Effector memory CD4-positive, alpha-beta T cell (primary cell): Measurements from ENCODE around the gene SLC9A3.

Source experiments
- DNase-seq, 3 donors: peaks; one replicate each; pipeline ENCODE4 v3.0.0-alpha.2; 2020
- H3K27ac ChIP-seq: 2 replicates; pipeline ENCODE4 v1.7.0; 2013; ENCODE audit warnings: mild to moderate bottlenecking, low read length, moderate library complexity; ENCODE audit not compliant: insufficient read depth, poor library complexity, severe bottlenecking
- H3K27me3 ChIP-seq: replicated peaks from 2 replicates; pipeline ENCODE4 v1.7.0; 2013; ENCODE audit warnings: mild to moderate bottlenecking, low read length; ENCODE audit not compliant: insufficient read depth, control insufficient read depth, poor library complexity, severe bottlenecking
- H3K36me3 ChIP-seq: 2 replicates; pipeline ENCODE4 v1.7.0; 2013; ENCODE audit warnings: mild to moderate bottlenecking, low read length, moderate library complexity; ENCODE audit not compliant: control insufficient read depth, insufficient read depth
- H3K4me1 ChIP-seq: 2 replicates; pipeline ENCODE4 v1.7.0; 2013; ENCODE audit warnings: low read length, mild to moderate bottlenecking; ENCODE audit not compliant: control insufficient read depth, insufficient read depth, poor library complexity, severe bottlenecking
- H3K4me3 ChIP-seq: 2 replicates; pipeline ENCODE4 v1.7.0; 2013; ENCODE audit warnings: low read length, low read depth, mild to moderate bottlenecking; ENCODE audit not compliant: insufficient read depth, poor library complexity, severe bottlenecking
- H3K9me3 ChIP-seq: 2 replicates; pipeline ENCODE4 v1.7.0; 2013; ENCODE audit warnings: mild to moderate bottlenecking, low read length, moderate library complexity; ENCODE audit not compliant: control insufficient read depth

The SLC9A3 gene

GRCh38 chr5:462051-462481, 62.2 kb downstream of the SLC9A3 start:
- no peak overlapping the region for H3K27ac ChIP-seq
- no peak for DNase-seq
- peaks cover 51% of the 10 kb centered on the region for H3K36me3 ChIP-seq
- no peaks in the 10 kb centered on the region for H3K9me3 ChIP-seq
- peaks cover 9% of the 10 kb centered on the region for H3K4me1 ChIP-seq
- no peak overlapping the region for H3K4me3 ChIP-seq
- H3K27me3 ChIP-seq, result no peaks in the 10 kb centered on the region

GRCh38 chr5:460273-460625, 64.0 kb downstream of the SLC9A3 start:
- no peaks in the 10 kb centered on the region for H3K27me3 ChIP-seq
- H3K4me3 ChIP-seq, result no peak overlapping the region
- H3K9me3 ChIP-seq, result no peaks in the 10 kb centered on the region
- DNase-seq, result no peak
- no peak overlapping the region for H3K27ac ChIP-seq
- H3K36me3 ChIP-seq, result peaks cover 62% of the 10 kb centered on the region
- H3K4me1 ChIP-seq, result peaks cover 9% of the 10 kb centered on the region

GRCh38 chr5:459562-460272, 64.5 kb downstream of the SLC9A3 start:
- H3K9me3 ChIP-seq, result no peaks in the 10 kb centered on the region
- peaks cover 7% of the 10 kb centered on the region for H3K4me1 ChIP-seq
- H3K27ac ChIP-seq, result no peak overlapping the region
- H3K36me3 ChIP-seq, result peaks cover 60% of the 10 kb centered on the region
- no peak for DNase-seq
- H3K4me3 ChIP-seq, result no peak overlapping the region
- H3K27me3 ChIP-seq, result no peaks in the 10 kb centered on the region

- no peaks in the 10 kb centered on the region for H3K27me3 ChIP-seq
- peak overlapping the region; percentile 30 for H3K27ac ChIP-seq
- peaks cover 69% of the 10 kb centered on the region for H3K36me3 ChIP-seq
- no peaks in the 10 kb centered on the region for H3K4me1 ChIP-seq
- no peak for DNase-seq
- no peaks in the 10 kb centered on the region for H3K9me3 ChIP-seq
- no peak overlapping the region for H3K4me3 ChIP-seq
Measured at GRCh38 chr5:458547-459353, 65.5 kb downstream of the SLC9A3 start.

- H3K4me3 ChIP-seq, result no peak overlapping the region
- H3K4me1 ChIP-seq, result no peaks in the 10 kb centered on the region
- H3K27ac ChIP-seq, result no peak overlapping the region
- no peaks in the 10 kb centered on the region for H3K9me3 ChIP-seq
- no peak for DNase-seq
- H3K27me3 ChIP-seq, result no peaks in the 10 kb centered on the region
- H3K36me3 ChIP-seq, result peaks cover 80% of the 10 kb centered on the region
Measured at GRCh38 chr5:457195-457961, 66.9 kb downstream of the SLC9A3 start.

GRCh38 chr5:456351-457194, 67.7 kb downstream of the SLC9A3 start:
- Histone ChIP-seq H3K36me3 (peaks cover 81% of the 10 kb centered on the region), H3K27ac (no peak overlapping the region)
- no peak for DNase-seq

GRCh38 chr5:455806-456205, 68.4 kb downstream of the SLC9A3 start:
- Histone ChIP-seq H3K36me3 (peaks cover 87% of the 10 kb centered on the region), H3K4me3 (no peak overlapping the region), H3K27ac (no peak overlapping the region), H3K4me1 (no peaks in the 10 kb centered on the region), H3K27me3 (no peaks in the 10 kb centered on the region), H3K9me3 (peaks cover 5% of the 10 kb centered on the region)
- DNase-seq, result no peak

More at GRCh38 chr5:456351-457194, 67.7 kb downstream of the SLC9A3 start:
- Histone ChIP-seq H3K4me3 (no peak overlapping the region), H3K27me3 (no peaks in the 10 kb centered on the region), H3K9me3 (peaks cover 5% of the 10 kb centered on the region), H3K4me1 (no peaks in the 10 kb centered on the region)

- peaks cover 85% of the 10 kb centered on the region for H3K36me3 ChIP-seq
- no peak for DNase-seq
Measured at GRCh38 chr5:454936-455335, 69.3 kb downstream of the SLC9A3 start.

GRCh38 chr5:453725-454481, 70.3 kb downstream of the SLC9A3 start:
- no peaks in the 10 kb centered on the region for H3K4me1 ChIP-seq
- no peak overlapping the region for H3K4me3 ChIP-seq
- DNase-seq, result no peak
- peaks cover 5% of the 10 kb centered on the region for H3K9me3 ChIP-seq
- peaks cover 80% of the 10 kb centered on the region for H3K36me3 ChIP-seq
- H3K27me3 ChIP-seq, result no peaks in the 10 kb centered on the region
- H3K27ac ChIP-seq, result no peak overlapping the region

More at GRCh38 chr5:454936-455335, 69.3 kb downstream of the SLC9A3 start:
- Histone ChIP-seq H3K27ac (no peak overlapping the region), H3K9me3 (peaks cover 5% of the 10 kb centered on the region), H3K4me1 (no peaks in the 10 kb centered on the region), H3K27me3 (no peaks in the 10 kb centered on the region), H3K4me3 (no peak overlapping the region)
